OCI-LY3 (cell line): ENCODE measurements around the gene KLLN.

ENCODE experiments used
- CTCF ChIP-seq: fragments of 200-600, 300-600 bp; sonication (generic); IDR thresholded peaks from 2 replicates; pipeline ENCODE4 v1.5.1; 2014; ENCODE audit warnings: antibody characterized with exemption, low read length, low read depth
- EZH2phosphoT487 ChIP-seq: fragments of 200-600 bp; shearing (Covaris generic); IDR thresholded peaks from 2 replicates; pipeline ENCODE4 v1.6.1; 2018; ENCODE audit warnings: antibody characterized with exemption, mixed run types, low read depth

DNA sequence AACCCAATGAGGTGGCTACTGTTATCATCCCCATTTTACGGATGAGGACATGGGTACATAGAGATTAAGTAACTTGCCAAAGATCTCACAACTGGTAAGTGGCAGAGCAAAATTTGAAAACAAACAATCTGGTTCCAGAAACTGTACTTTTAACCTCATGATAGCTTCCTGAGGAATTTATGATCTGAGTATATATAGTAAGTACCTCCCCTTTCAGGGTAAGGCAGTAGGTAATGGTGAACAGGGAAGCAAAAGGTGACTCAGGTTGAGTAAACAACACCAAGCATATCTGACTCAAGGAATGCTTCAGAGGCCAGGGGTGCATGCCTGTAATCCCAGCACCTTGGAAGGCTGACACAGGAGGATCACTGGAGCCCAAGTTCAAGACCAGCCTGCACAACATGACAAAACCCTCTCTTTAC lies 21.1 kb downstream of the KLLN start:
- no peak for TF ChIP-seq CTCF
- no peak for TF ChIP-seq EZH2phosphoT487
